ENCODE measurements around the gene ARHGAP27.

Gene ARHGAP27

DNA sequence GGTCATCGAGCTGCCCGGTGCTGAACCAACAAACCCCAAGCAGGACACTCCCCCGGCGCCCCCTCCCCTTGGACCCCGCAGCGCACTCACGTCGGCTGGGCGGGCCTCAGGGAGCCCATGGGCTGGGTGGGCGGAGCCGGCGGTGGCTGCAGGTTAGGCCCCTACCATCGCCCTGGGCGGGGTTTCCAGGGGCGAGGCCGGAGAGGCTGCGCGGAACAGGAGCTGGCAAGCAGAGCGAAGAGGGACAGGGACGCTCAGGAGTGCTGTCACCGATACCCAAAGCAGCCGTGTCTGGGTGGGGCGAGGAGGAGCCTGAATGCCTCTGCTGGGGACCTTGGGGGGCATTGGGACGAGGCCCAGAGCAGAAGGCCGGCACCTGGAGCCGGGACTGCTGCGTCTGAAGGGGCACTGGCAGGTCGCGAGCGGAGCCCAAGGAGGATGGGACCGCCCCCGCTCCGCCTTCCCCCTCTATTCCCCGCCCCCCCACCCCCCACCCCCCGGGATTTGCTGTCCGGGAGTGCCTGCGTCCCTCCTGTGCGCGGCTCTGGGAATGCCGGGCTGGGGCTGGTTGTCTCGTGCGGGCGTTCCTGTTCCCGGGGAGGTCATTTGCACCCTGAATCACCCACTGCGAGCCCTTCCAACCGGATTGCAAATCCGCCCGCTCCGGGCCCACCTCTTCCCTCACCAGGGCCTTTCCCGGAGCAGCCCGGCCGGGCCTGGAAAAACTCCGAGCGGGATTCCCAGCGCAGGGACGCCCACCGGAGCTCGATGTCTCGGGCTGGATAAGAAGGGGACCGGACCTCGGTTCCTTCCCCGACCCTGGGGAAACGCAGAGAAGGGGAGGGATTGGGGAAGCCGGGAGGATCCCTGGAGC is 902 bp downstream of the ARHGAP27 start:
- no peak for TF ChIP-seq CREB1 (IDR thresholded peaks at IDR 0.05; ENCODE audit: low read depth)
- TF ChIP-seq YY1 (IDR thresholded peaks at IDR 0.05; ENCODE audit: low read depth), result no peak
- TF ChIP-seq FOXM1 (IDR thresholded peaks at IDR 0.05; ENCODE audit: borderline replicate concordance, low read depth), result no peak
- TF ChIP-seq RAD21 (IDR thresholded peaks at IDR 0.05; ENCODE audit: low read depth), result no peak
- TF ChIP-seq ZBTB7A (IDR thresholded peaks at IDR 0.05; ENCODE audit: low read depth), result peak; percentile 97
- TF ChIP-seq MAX (IDR thresholded peaks at IDR 0.05), result peak; percentile 15
- no peak for TF ChIP-seq USF1 (IDR thresholded peaks at IDR 0.05)
- TF ChIP-seq TAF1 (IDR thresholded peaks at IDR 0.05; ENCODE audit: low read depth), result peak; percentile 32; the same call in 1 of the 2 replicates
- no peak for TF ChIP-seq TEAD4 (IDR thresholded peaks at IDR 0.05)

- TF ChIP-seq, protein P1, sequence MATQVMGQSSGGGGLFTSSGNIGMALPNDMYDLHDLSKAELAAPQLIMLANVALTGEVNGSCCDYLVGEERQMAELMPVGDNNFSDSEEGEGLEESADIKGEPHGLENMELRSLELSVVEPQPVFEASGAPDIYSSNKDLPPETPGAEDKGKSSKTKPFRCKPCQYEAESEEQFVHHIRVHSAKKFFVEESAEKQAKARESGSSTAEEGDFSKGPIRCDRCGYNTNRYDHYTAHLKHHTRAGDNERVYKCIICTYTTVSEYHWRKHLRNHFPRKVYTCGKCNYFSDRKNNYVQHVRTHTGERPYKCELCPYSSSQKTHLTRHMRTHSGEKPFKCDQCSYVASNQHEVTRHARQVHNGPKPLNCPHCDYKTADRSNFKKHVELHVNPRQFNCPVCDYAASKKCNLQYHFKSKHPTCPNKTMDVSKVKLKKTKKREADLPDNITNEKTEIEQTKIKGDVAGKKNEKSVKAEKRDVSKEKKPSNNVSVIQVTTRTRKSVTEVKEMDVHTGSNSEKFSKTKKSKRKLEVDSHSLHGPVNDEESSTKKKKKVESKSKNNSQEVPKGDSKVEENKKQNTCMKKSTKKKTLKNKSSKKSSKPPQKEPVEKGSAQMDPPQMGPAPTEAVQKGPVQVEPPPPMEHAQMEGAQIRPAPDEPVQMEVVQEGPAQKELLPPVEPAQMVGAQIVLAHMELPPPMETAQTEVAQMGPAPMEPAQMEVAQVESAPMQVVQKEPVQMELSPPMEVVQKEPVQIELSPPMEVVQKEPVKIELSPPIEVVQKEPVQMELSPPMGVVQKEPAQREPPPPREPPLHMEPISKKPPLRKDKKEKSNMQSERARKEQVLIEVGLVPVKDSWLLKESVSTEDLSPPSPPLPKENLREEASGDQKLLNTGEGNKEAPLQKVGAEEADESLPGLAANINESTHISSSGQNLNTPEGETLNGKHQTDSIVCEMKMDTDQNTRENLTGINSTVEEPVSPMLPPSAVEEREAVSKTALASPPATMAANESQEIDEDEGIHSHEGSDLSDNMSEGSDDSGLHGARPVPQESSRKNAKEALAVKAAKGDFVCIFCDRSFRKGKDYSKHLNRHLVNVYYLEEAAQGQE (IDR thresholded peaks at IDR 0.05; ENCODE audit: low read depth), result no peak
- no peak for TF ChIP-seq RAD21 (IDR thresholded peaks at IDR 0.05; ENCODE audit: low read depth)
- no peak for TF ChIP-seq NFIC (IDR thresholded peaks at IDR 0.05)
- TF ChIP-seq USF1 (IDR thresholded peaks at IDR 0.05), result no peak
- TF ChIP-seq MAX (IDR thresholded peaks at IDR 0.05), result no peak; the same call in none of the 2 replicates
- peak; percentile 86 for TF ChIP-seq ZBTB7A (IDR thresholded peaks at IDR 0.05; ENCODE audit: low read depth)
- TF ChIP-seq TEAD4 (IDR thresholded peaks at IDR 0.05), result peak; percentile 50
- no peak for TF ChIP-seq EP300 (IDR thresholded peaks at IDR 0.05; ENCODE audit: borderline replicate concordance)
- TF ChIP-seq YY1 (IDR thresholded peaks at IDR 0.05; ENCODE audit: low read depth), result no peak
These were observed 1.7 kb downstream of the ARHGAP27 start for GRCh38 chr17:45430738-45431530.

DNA sequence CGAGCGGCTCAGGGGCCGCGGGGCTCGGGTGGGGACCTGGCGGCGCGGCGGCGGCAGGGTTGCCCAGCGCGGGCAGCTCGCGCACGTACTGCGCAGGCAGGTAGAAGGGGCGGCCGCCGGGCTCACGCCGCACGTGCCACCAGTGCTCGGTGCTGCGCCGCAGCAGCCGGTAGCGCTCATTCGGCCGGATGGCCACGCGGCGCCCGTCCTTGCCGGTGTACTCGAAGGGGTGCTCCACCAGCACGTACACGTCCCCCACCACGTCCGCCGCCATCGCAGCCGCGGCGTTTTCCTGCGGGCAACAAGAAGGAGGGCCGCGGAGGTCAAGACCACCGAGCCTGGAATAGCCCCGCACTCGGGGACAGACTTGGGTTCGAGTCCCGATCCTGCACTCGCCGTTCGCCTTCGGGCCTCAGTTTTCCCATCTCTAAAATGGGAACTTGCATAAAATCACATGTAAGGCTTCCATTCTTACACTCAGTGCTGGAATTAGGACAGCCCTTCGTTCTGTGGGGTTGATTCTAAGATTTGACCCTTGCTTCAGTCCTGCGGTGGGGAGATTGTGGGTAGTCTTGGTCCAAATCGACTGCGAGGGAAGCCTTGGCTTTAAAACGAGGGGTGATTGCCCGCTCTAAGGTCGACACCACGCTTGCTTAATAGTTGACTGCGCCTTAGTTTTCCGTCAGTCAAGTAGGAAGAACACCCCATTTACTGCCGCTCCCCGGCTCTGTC is 2.5 kb downstream of the ARHGAP27 start:
- TF ChIP-seq CEBPB (IDR thresholded peaks at IDR 0.05) (no peak), TAF1 (IDR thresholded peaks at IDR 0.05; ENCODE audit: low read depth) (no peak), TCF12 (IDR thresholded peaks at IDR 0.05; ENCODE audit: low read depth) (no peak), CREB1 (IDR thresholded peaks at IDR 0.05; ENCODE audit: low read depth) (no peak), EGR1 (IDR thresholded peaks at IDR 0.05) (no peak), TEAD4 (IDR thresholded peaks at IDR 0.05) (no peak), USF1 (IDR thresholded peaks at IDR 0.05) (no peak), FOXM1 (IDR thresholded peaks at IDR 0.05; ENCODE audit: borderline replicate concordance, low read depth) (no peak), ZBTB7A (IDR thresholded peaks at IDR 0.05; ENCODE audit: low read depth) (no peak), RAD21 (IDR thresholded peaks at IDR 0.05; ENCODE audit: low read depth) (no peak), MAX (IDR thresholded peaks at IDR 0.05) (no peak), NFIC (IDR thresholded peaks at IDR 0.05) (no peak), YY1 (IDR thresholded peaks at IDR 0.05; ENCODE audit: low read depth) (no peak), EP300 (IDR thresholded peaks at IDR 0.05; ENCODE audit: borderline replicate concordance) (no peak)
- TF ChIP-seq, protein P1 (IDR thresholded peaks at IDR 0.05; ENCODE audit: low read depth), result no peak
